DND-41 (cell line): ENCODE data around the gene MGST2.

Experiments used
- ATAC-seq: fragments of 200-7000 bp; cut with Tn5 transposase; 3 replicates; pipeline ENCODE4 v1.9.1; 2021; ENCODE audit warnings: low read depth; ENCODE audit not compliant: insufficient read depth
- DNase-seq: peaks from one replicate; pipeline ENCODE4 v3.0.0-alpha.2; 2020
- H2AFZ ChIP-seq: 2 replicates; pipeline ENCODE4 v1.6.0; 2012; ENCODE audit warnings: low read depth, low read length
- H3K27ac ChIP-seq: 2 replicates; pipeline ENCODE4 v1.5.1; 2012; ENCODE audit warnings: low read length, inconsistent platforms
- H3K27me3 ChIP-seq: fragments of 200-600 bp; sonication (generic); 2 replicates; pipeline ENCODE4 v1.6.0; 2012; ENCODE audit warnings: low read length, mild to moderate bottlenecking, inconsistent platforms; ENCODE audit not compliant: insufficient read depth, poor library complexity
- H3K36me3 ChIP-seq: 2 replicates; pipeline ENCODE4 v1.5.1; 2012; ENCODE audit warnings: low read length, inconsistent platforms; ENCODE audit not compliant: insufficient read depth
- H3K4me1 ChIP-seq: 2 replicates; pipeline ENCODE4 v1.5.1; 2012; ENCODE audit warnings: mild to moderate bottlenecking, low read length; ENCODE audit not compliant: insufficient read depth
- H3K4me2 ChIP-seq: 2 replicates; pipeline ENCODE4 v1.6.0; 2012; ENCODE audit warnings: mild to moderate bottlenecking, moderate library complexity, low read length, inconsistent platforms; ENCODE audit not compliant: insufficient read depth
- H3K4me3 ChIP-seq, 2 experiments: fragments of 200-600 bp in 1 of 2; shearing (Covaris generic) in 1 of 2; 2 replicates each; pipeline ENCODE4 v1.5.1; 2012 to 2016; ENCODE audit warnings: inconsistent platforms in 2 of 2, low read length in 2 of 2, mild to moderate bottlenecking in 2 of 2, low read depth in 1 of 2, moderate library complexity in 1 of 2
- H3K79me2 ChIP-seq: 2 replicates; pipeline ENCODE4 v1.6.0; 2012; ENCODE audit warnings: low read length, inconsistent platforms; ENCODE audit not compliant: insufficient read depth
- H3K9ac ChIP-seq: 2 replicates; pipeline ENCODE4 v1.6.0; 2012; ENCODE audit warnings: low read depth, mild to moderate bottlenecking, inconsistent platforms, low read length, moderate library complexity
- H3K9me3 ChIP-seq: 2 replicates; pipeline ENCODE4 v1.5.1; 2012; ENCODE audit warnings: low read length, moderate library complexity, mild to moderate bottlenecking, inconsistent platforms; ENCODE audit not compliant: insufficient read depth, severe bottlenecking
- H4K20me1 ChIP-seq: 2 replicates; pipeline ENCODE4 v1.6.0; 2012; ENCODE audit warnings: low read length; ENCODE audit not compliant: insufficient read depth
- CTCF ChIP-seq: IDR thresholded peaks from 2 replicates; pipeline ENCODE4 v1.5.1; 2012; ENCODE audit warnings: borderline replicate concordance, low read length, moderate library complexity, mild to moderate bottlenecking; ENCODE audit not compliant: poor library complexity, severe bottlenecking; ENCODE audit errors: extremely low read depth
- EZH2 ChIP-seq: IDR thresholded peaks from 3 replicates; pipeline ENCODE4 v1.6.1; 2012; ENCODE audit warnings: borderline replicate concordance, low read depth, mild to moderate bottlenecking, moderate library complexity, low read length, inconsistent platforms; ENCODE audit not compliant: severe bottlenecking

MGST2 gene

DNA sequence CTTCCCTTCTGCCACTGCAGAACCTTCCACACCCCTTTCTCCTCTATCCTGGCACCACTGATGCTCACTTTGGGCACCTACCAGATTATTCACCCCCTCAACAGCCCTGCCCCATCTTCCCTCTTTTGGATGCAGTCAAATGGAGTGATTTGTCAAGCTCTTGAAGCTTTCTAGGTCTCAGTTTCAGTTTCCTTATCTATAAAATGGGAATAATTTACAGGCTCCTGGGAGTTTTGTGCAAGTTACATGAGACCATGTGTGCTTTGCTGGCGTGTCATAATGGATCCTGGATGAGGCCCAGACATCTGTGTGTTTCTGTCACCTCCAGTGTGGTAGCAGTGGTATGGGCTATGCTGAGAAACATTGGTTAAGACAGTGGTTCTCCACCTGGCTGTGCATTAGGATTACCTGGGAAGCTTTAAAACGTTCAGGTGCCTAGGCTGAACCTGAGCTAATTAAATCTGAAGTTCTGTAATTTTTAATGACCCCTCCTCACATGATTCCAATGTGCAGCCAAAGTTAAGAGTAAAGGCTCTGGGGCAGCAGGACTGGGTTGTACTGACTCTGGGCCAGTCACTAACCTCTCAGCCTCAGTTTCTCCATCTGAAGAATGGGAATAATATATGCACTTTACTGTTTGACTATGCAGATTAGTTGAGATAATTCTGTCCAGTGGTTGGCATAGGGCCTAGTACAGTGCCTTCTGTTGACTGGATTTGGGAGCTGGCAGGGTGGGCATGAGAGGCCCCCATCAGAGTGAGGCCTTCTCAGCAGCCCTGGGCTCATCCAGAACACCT, 6.8 kb upstream of the MGST2 start:
- Histone ChIP-seq H3K4me1 (peaks cover 11% of the 10 kb centered on the region), H3K36me3 (no peaks in the 10 kb centered on the region), H3K9ac (no peak overlapping the region), H2AFZ (no peak overlapping the region), H4K20me1 (no peaks in the 10 kb centered on the region), H3K9me3 (no peaks in the 10 kb centered on the region), H3K4me3 (no peak overlapping the region), H3K4me2 (no peak overlapping the region), H3K79me2 (no peaks in the 10 kb centered on the region), H3K27me3 (no peaks in the 10 kb centered on the region), H3K27ac (no peak overlapping the region)
- no peak for ATAC-seq
- DNase-seq = no peak
- no peak for TF ChIP-seq CTCF
- no peak for TF ChIP-seq EZH2

DNA sequence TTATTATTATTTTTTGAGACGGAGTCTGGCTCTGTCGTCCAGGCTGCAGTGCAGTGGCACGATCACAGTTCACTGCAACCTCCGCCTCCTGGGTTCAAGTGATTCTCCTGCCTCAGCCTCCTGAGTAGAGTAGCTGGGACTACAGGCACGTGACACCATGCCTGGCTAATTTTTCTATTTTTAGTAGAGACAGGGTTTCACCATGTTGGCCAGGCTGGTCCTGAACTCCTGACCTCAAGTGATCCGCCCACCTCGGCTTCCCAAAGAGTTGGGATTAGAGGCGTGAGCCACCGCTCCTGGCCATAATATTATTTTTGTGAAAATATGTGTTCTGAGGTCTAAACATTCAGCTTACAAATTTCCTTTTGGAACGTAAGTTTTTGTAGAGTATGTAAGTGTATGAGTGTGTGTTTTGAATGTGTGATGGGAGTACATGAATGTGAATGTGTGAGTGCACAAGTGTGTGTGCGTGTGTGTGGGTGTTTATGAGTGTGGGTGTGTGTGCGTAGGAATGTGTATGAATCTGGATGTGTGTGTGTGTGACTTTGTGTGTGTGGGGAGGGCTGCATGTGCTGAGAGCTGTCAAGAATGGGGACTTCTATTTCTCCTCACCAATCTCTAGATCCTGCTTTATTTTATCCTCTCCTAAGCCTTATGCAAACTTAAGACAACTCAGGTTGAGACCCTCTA, 5.7 kb upstream of the MGST2 start:
- no peak for TF ChIP-seq CTCF
- TF ChIP-seq EZH2 = no peak
- no peak for DNase-seq
- Histone ChIP-seq H3K9me3 (no peaks in the 10 kb centered on the region), H3K9ac (no peak overlapping the region), H3K4me2 (no peak overlapping the region), H2AFZ (no peak overlapping the region), H3K27me3 (no peaks in the 10 kb centered on the region), H3K4me3 (no peak overlapping the region), H3K79me2 (no peaks in the 10 kb centered on the region), H3K36me3 (no peaks in the 10 kb centered on the region), H3K27ac (no peak overlapping the region), H4K20me1 (no peaks in the 10 kb centered on the region), H3K4me1 (peaks cover 13% of the 10 kb centered on the region)
- no peak for ATAC-seq

DNA sequence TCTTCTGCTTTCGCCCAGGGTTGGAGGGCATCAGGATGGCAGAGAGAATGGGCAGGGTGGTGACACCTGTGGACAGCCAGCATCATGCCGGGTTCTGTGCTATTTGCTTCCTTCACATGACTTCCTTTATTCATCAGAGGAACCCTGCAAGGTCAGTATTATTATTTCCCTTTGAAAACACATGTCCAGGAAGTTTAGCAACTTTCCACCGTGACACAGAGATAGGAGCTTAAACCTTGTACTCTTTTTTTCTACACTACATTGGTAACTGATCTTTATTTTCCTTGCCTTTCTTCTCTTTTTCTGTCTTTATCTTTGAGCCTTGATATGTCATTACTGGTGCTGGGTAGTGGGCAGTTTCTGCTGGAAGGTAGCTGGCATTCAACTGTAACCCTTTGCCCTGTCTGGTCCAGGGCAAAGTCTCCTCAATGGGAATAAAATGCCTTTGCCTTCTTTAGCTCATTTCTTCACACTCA, 5.0 kb upstream of the MGST2 start:
- Histone ChIP-seq H3K79me2 (no peaks in the 10 kb centered on the region), H3K27ac (no peak overlapping the region), H3K4me3 (no peak overlapping the region), H3K9me3 (no peaks in the 10 kb centered on the region), H3K4me1 (peaks cover 20% of the 10 kb centered on the region), H3K36me3 (no peaks in the 10 kb centered on the region), H3K9ac (no peak overlapping the region), H3K4me2 (no peak overlapping the region), H4K20me1 (no peaks in the 10 kb centered on the region), H2AFZ (no peak overlapping the region), H3K27me3 (no peaks in the 10 kb centered on the region)
- DNase-seq = no peak
- TF ChIP-seq EZH2 (no peak), CTCF (no peak)
- no peak for ATAC-seq
